Measurements from ENCODE around the gene PALLD. TPM values are rescaled to one million over a fixed set of nuclear protein-coding genes. Genes with fewer than 3 reads are reported as not detected.

PALLD gene
- polyA plus RNA-seq, 3 donors, result 6.1 to 11.8 (median 9.9) TPM

GRCh38 chr4:168478868-168479267, 18.0 kb upstream of the PALLD start:
- peak overlapping the region; percentile 94 for H3K4me2 ChIP-seq (replicated peaks; ENCODE audit: extremely low read depth, low read length, poor library complexity, severe bottlenecking)
- WGBS (ENCODE audit: insufficient coverage), result 100% methylated on average over 2 of the region's 3 CpGs
- no peak overlapping the region for H2AFZ ChIP-seq (ENCODE audit: insufficient read depth, low read depth, low read length, poor library complexity, severe bottlenecking)
- peaks cover 53 to 66% of the 10 kb centered on the region in 2 donors for H3K4me1 ChIP-seq (ENCODE audit: control insufficient read depth in 1 of 2, insufficient read depth in 2 of 2, low read length in 2 of 2)
- Mint-ChIP-seq H3K4me3 (peak overlapping the region; percentile 98 to 99), H3K27me3 (ENCODE audit: low read depth in 3 of 3) (no peaks in the 10 kb centered on the region), H3K4me1 (peaks cover 76% of the 10 kb centered on the region), H3K9me3 (no peaks in the 10 kb centered on the region), H3K27ac (peak overlapping the region in 6 of 7 donors; percentile 5 to 100 (median 94)), H3K36me3 (peaks cover 14 to 30% of the 10 kb centered on the region in 2 donors)
- no peaks in the 10 kb centered on the region for H3K27me3 ChIP-seq (ENCODE audit: control insufficient read depth in 2 of 2, insufficient read depth in 2 of 2, low read length in 2 of 2)
- peak overlapping the region; percentile 96 for H3K9ac ChIP-seq (ENCODE audit: insufficient read depth, low read length, poor library complexity, severe bottlenecking)
- no peak for TF ChIP-seq CTCF (IDR thresholded peaks at IDR 0.05)
- peak overlapping the region; percentile 81 to 93 (median 91) for H3K4me3 ChIP-seq (replicated peaks in 1 of 3; ENCODE audit: low read depth in 2 of 3, low read length in 3 of 3)
- peaks cover 6% of the 10 kb centered on the region for H4K20me1 ChIP-seq (ENCODE audit: insufficient read depth, low read length)
- H3K9me3 ChIP-seq (replicated peaks in 1 of 2; ENCODE audit: control insufficient read depth in 1 of 2, insufficient read depth in 1 of 2, low read length in 2 of 2), result no peaks in the 10 kb centered on the region
- peak overlapping the region in 1 of 2 donors; percentile 98 for H3K27ac ChIP-seq (ENCODE audit: low read depth in 1 of 2, low read length in 2 of 2)
- H3K79me2 ChIP-seq (ENCODE audit: insufficient read depth, low read length), result peaks cover 57% of the 10 kb centered on the region
- intact Hi-C loops (cut with micrococcal nuclease), result loop anchor here in 1 of 2 donors (5.0 kb wide), 1 partner anchor 42 kb away; no protein-coding TSS in a partner anchor
- peaks cover 0 to 3% of the 10 kb centered on the region in 2 donors for H3K36me3 ChIP-seq (replicated peaks in 1 of 2; ENCODE audit: control insufficient read depth in 1 of 2, insufficient read depth in 2 of 2, low read length in 2 of 2)
- no peak for DNase-seq

- intact Hi-C loops (cut with micrococcal nuclease), result loop anchor here (2.0 to 10.0 kb wide), 4 partner anchors 22 to 534 kb away; partner anchors contain the start of gene CBR4 (in 1 of the 2)
- H4K20me1 ChIP-seq (ENCODE audit: insufficient read depth, low read length), result no peaks in the 10 kb centered on the region
- no peaks in the 10 kb centered on the region for H3K36me3 ChIP-seq (replicated peaks in 1 of 2; ENCODE audit: control insufficient read depth in 1 of 2, insufficient read depth in 2 of 2, low read length in 2 of 2)
- H3K9me3 ChIP-seq (replicated peaks in 1 of 2; ENCODE audit: control insufficient read depth in 1 of 2, insufficient read depth in 1 of 2, low read length in 2 of 2), result no peaks in the 10 kb centered on the region
- Mint-ChIP-seq H3K9me3 (no peaks in the 10 kb centered on the region), H3K4me3 (peak overlapping the region; percentile 98 to 99), H3K4me1 (peaks cover 67% of the 10 kb centered on the region), H3K36me3 (peaks cover 4 to 23% of the 10 kb centered on the region in 2 donors), H3K27me3 (ENCODE audit: low read depth in 3 of 3) (no peaks in the 10 kb centered on the region), H3K27ac (peak overlapping the region; percentile 97 to 100 (median 100))
- peak overlapping the region; percentile 96 for H3K9ac ChIP-seq (ENCODE audit: insufficient read depth, low read length, poor library complexity, severe bottlenecking)
- H3K4me2 ChIP-seq (replicated peaks; ENCODE audit: extremely low read depth, low read length, poor library complexity, severe bottlenecking), result peak overlapping the region; percentile 94
- peak; percentile 78 to 93 (median 89) for DNase-seq
- TF ChIP-seq CTCF (IDR thresholded peaks at IDR 0.05), result no peak
- peak overlapping the region; percentile 74 for H2AFZ ChIP-seq (ENCODE audit: insufficient read depth, low read depth, low read length, poor library complexity, severe bottlenecking)
- H3K4me3 ChIP-seq (replicated peaks in 1 of 3; ENCODE audit: low read depth in 2 of 3, low read length in 3 of 3), result peak overlapping the region; percentile 81 to 93 (median 91)
- peaks cover 51 to 67% of the 10 kb centered on the region in 2 donors for H3K4me1 ChIP-seq (ENCODE audit: control insufficient read depth in 1 of 2, insufficient read depth in 2 of 2, low read length in 2 of 2)
- H3K27ac ChIP-seq (ENCODE audit: low read depth in 1 of 2, low read length in 2 of 2), result peak overlapping the region; percentile 97 to 98
- H3K27me3 ChIP-seq (ENCODE audit: control insufficient read depth in 2 of 2, insufficient read depth in 2 of 2, low read length in 2 of 2), result no peaks in the 10 kb centered on the region
- 3% methylated on average over 5 of the region's 7 CpGs for WGBS (ENCODE audit: insufficient coverage)
- H3K79me2 ChIP-seq (ENCODE audit: insufficient read depth, low read length), result peaks cover 35% of the 10 kb centered on the region
Measured at GRCh38 chr4:168480931-168481611, 15.8 kb upstream of the PALLD start.

All from CD14-positive monocyte (primary cell).